Esophagus squamous epithelium (tissue), 4 donors: ENCODE data around the gene PRKD3.

ENCODE experiments used
- CTCF ChIP-seq, 6 experiments: fragments of 450-650 bp in 4 of 6; fragments of 200-600 bp in 2 of 6; sonication (generic) in 2 of 6; IDR thresholded peaks; one replicate each; pipeline ENCODE4 v1.5.1; 2016 to 2019; ENCODE audit warnings: antibody characterized with exemption in 6 of 6, mild to moderate bottlenecking in 4 of 6, moderate library complexity in 4 of 6
- POLR2A ChIP-seq, 4 donors: fragments of 450-650 bp; IDR thresholded peaks; one replicate each; pipeline ENCODE4 v1.6.1; 2017; ENCODE audit warnings: antibody characterized with exemption in 4 of 4, mild to moderate bottlenecking in 4 of 4, moderate library complexity in 3 of 4

GRCh38 chr2:37367310-37367709 lies 42.7 kb upstream of the PRKD3 start:
- TF ChIP-seq CTCF (IDR thresholded peaks at IDR 0.05) (no peak), POLR2A (IDR thresholded peaks at IDR 0.05) (no peak)
